GM18873 (cell line): Measurements from ENCODE around the gene TFB2M.

Experiments
- ATAC-seq: cut with Tn5 transposase; IDR thresholded peaks from one replicate; pipeline ENCODE4 v1.9.1; 2021; ENCODE audit warnings: mild to moderate bottlenecking, moderate library complexity, moderate number of reproducible peaks; ENCODE audit not compliant: unreplicated experiment, low FRiP score

The TFB2M gene

GRCh38 chr1:246518456-246519205, 47.4 kb downstream of the TFB2M start:
- no peak for ATAC-seq

GRCh38 chr1:246517391-246517790, 48.7 kb downstream of the TFB2M start:
- no peak for ATAC-seq

GRCh38 chr1:246516126-246516525, 49.9 kb downstream of the TFB2M start:
- no peak for ATAC-seq

GRCh38 chr1:246515390-246516005, 50.6 kb downstream of the TFB2M start:
- no peak for ATAC-seq

GRCh38 chr1:246513619-246514343, 52.3 kb downstream of the TFB2M start:
- no peak for ATAC-seq

- ATAC-seq, result no peak
Measured at GRCh38 chr1:246513041-246513440, 53.0 kb downstream of the TFB2M start.

GRCh38 chr1:246512635-246513034, 53.4 kb downstream of the TFB2M start:
- ATAC-seq, result no peak

- no peak for ATAC-seq
Measured at GRCh38 chr1:246512230-246512629, 53.8 kb downstream of the TFB2M start.

- ATAC-seq, result no peak
Measured at GRCh38 chr1:246511203-246511602, 54.9 kb downstream of the TFB2M start.

GRCh38 chr1:246510147-246511030, 55.7 kb downstream of the TFB2M start:
- no peak for ATAC-seq

GRCh38 chr1:246508897-246509688, 57.0 kb downstream of the TFB2M start:
- ATAC-seq, result no peak

- peak; percentile 78 for ATAC-seq
Measured at GRCh38 chr1:246506674-246507481, 59.2 kb downstream of the TFB2M start, which contains the start of gene SMYD3. Gene SMYD3, minus strand, starts transcription at chr1:246507279.

- ATAC-seq, result no peak
Measured at GRCh38 chr1:246506367-246506673, 59.7 kb downstream of the TFB2M start.

GRCh38 chr1:246503341-246503740, 62.7 kb downstream of the TFB2M start:
- no peak for ATAC-seq

GRCh38 chr1:246497331-246497915, 68.6 kb downstream of the TFB2M start:
- no peak for ATAC-seq

GRCh38 chr1:246492611-246493245, 73.3 kb downstream of the TFB2M start:
- ATAC-seq, result no peak

GRCh38 chr1:246491551-246492053, 74.5 kb downstream of the TFB2M start:
- ATAC-seq, result no peak
